IMR-90 (cell line): ENCODE results near the gene GPC6. TPM values are rescaled to one million over a fixed set of nuclear protein-coding genes. Genes with fewer than 3 reads are reported as not detected.

Experiments used
- ATAC-seq: fragments of 200-7000 bp; cut with Tn5 transposase; 2 replicates; pipeline ENCODE4 v1.9.1; 2020; ENCODE audit warnings: low read depth, mild to moderate bottlenecking, moderate library complexity
- BruUV-seq: library from RNA; stranded (reverse); fragments of 400-500 nt; replicated peaks from 2 replicates; lab custom pipeline; 2021; lab: Mats Ljungman, UMichigan
- CTCF ChIA-PET: fragments of 300-600 bp; formaldehyde crosslinking; extraction: SDS; loops from one replicate; lab custom pipeline; 2021; ENCODE audit warnings: antibody characterized with exemption; lab: Yijun Ruan, JAX
- POLR2A ChIA-PET: fragments of 300-600 bp; sonication (Branson Sonifier 250); formaldehyde crosslinking; loops from one replicate; lab custom pipeline; 2022; ENCODE audit warnings: antibody characterized with exemption; ENCODE audit not compliant: unreplicated experiment; lab: Charles Lee
- DNase-seq: peaks from one replicate; pipeline ENCODE4 v3.0.0; 2013
- H2AFZ ChIP-seq: replicated peaks from 2 replicates; pipeline ENCODE3; 2013; ENCODE audit warnings: low read length, mild to moderate bottlenecking; ENCODE audit not compliant: poor library complexity
- H2AK5ac ChIP-seq: 2 replicates; pipeline ENCODE4 v1.6.1; 2013; ENCODE audit warnings: low read depth, low read length, inconsistent platforms
- H2AK9ac ChIP-seq: replicated peaks from 2 replicates; pipeline ENCODE3; 2013; ENCODE audit warnings: mild to moderate bottlenecking, low read depth, low read length, moderate library complexity; ENCODE audit not compliant: poor library complexity
- H2BK120ac ChIP-seq: 2 replicates; pipeline ENCODE4 v1.6.1; 2013; ENCODE audit warnings: low read depth, low read length, inconsistent platforms
- H2BK15ac ChIP-seq: 3 replicates; pipeline ENCODE4 v1.6.1; 2013; ENCODE audit warnings: low read depth, low read length, inconsistent platforms
- H2BK20ac ChIP-seq: 2 replicates; pipeline ENCODE4 v1.6.1; 2013; ENCODE audit warnings: low read depth, mild to moderate bottlenecking, inconsistent platforms, low read length, moderate library complexity
- H2BK5ac ChIP-seq: 2 replicates; pipeline ENCODE4 v1.6.1; 2013; ENCODE audit warnings: mild to moderate bottlenecking, low read depth, low read length, inconsistent platforms; ENCODE audit not compliant: poor library complexity, severe bottlenecking
- H3K14ac ChIP-seq: replicated peaks from 2 replicates; pipeline ENCODE4 v1.6.1; 2013; ENCODE audit warnings: low read depth, low read length, inconsistent platforms
- H3K18ac ChIP-seq: 2 replicates; pipeline ENCODE4 v1.6.1; 2013; ENCODE audit warnings: low read depth, low read length, control low read depth
- H3K23ac ChIP-seq: 2 replicates; pipeline ENCODE4 v1.6.1; 2013; ENCODE audit warnings: low read depth, low read length, inconsistent platforms
- H3K27ac ChIP-seq: 2 replicates; pipeline ENCODE4 v1.5.1; 2013; ENCODE audit warnings: mild to moderate bottlenecking, control low read depth, low read length; ENCODE audit not compliant: insufficient read depth
- H3K27me3 ChIP-seq: 2 replicates; pipeline ENCODE4 v1.6.1; 2013; ENCODE audit warnings: low read length; ENCODE audit not compliant: control insufficient read depth, insufficient read depth
- H3K36me3 ChIP-seq: 2 replicates; pipeline ENCODE4 v1.6.1; 2013; ENCODE audit warnings: low read length, mixed read lengths; ENCODE audit not compliant: control insufficient read depth, insufficient read depth
- H3K4ac ChIP-seq: 2 replicates; pipeline ENCODE4 v1.6.1; 2013; ENCODE audit warnings: low read depth, low read length, inconsistent platforms
- H3K4me1 ChIP-seq: 2 replicates; pipeline ENCODE4 v1.6.1; 2013; ENCODE audit warnings: low read length, mixed read lengths; ENCODE audit not compliant: control insufficient read depth, insufficient read depth
- H3K4me2 ChIP-seq: 2 replicates; pipeline ENCODE4 v1.6.1; 2013; ENCODE audit warnings: low read depth, mild to moderate bottlenecking, control low read depth, low read length, moderate library complexity
- H3K4me3 ChIP-seq: 2 replicates; pipeline ENCODE4 v1.5.1; 2013; ENCODE audit warnings: low read depth, mild to moderate bottlenecking, control low read depth, low read length, moderate library complexity; ENCODE audit not compliant: insufficient read depth
- H3K56ac ChIP-seq: 2 replicates; pipeline ENCODE4 v1.6.1; 2013; ENCODE audit warnings: low read length, inconsistent platforms; ENCODE audit not compliant: insufficient read depth; ENCODE audit errors: extremely low read depth
- H3K79me1 ChIP-seq, 2 experiments: 2 replicates each; pipeline ENCODE4 v1.6.1; 2013; ENCODE audit warnings: low read length in 2 of 2, inconsistent platforms in 1 of 2, low read depth in 1 of 2
- H3K9ac ChIP-seq: 2 replicates; pipeline ENCODE4 v1.6.1; 2013; ENCODE audit warnings: low read depth, low read length, control low read depth
- H3K9me1 ChIP-seq: 2 replicates; pipeline ENCODE4 v1.6.1; 2013; ENCODE audit warnings: low read length, inconsistent platforms; ENCODE audit not compliant: insufficient read depth
- H3K9me3 ChIP-seq: 2 replicates; pipeline ENCODE4 v1.6.1; 2013; ENCODE audit warnings: low read length; ENCODE audit not compliant: control insufficient read depth, insufficient read depth
- H4K20me1 ChIP-seq: 2 replicates; pipeline ENCODE4 v1.6.1; 2013; ENCODE audit warnings: low read length, inconsistent platforms; ENCODE audit not compliant: insufficient read depth
- H4K5ac ChIP-seq: 2 replicates; pipeline ENCODE4 v1.6.1; 2013; ENCODE audit warnings: mild to moderate bottlenecking, low read depth, low read length, control low read depth
- H4K8ac ChIP-seq, 2 experiments: 2 replicates each; pipeline ENCODE4 v1.6.1; 2013; ENCODE audit warnings: low read depth in 2 of 2, low read length in 2 of 2, control low read depth in 1 of 2, inconsistent platforms in 1 of 2
- H4K91ac ChIP-seq: 2 replicates; pipeline ENCODE4 v1.6.1; 2013; ENCODE audit warnings: low read depth, low read length, inconsistent platforms; ENCODE audit not compliant: insufficient read depth
- BHLHE40 ChIP-seq: fragments of 150-350 bp; IDR thresholded peaks from 2 replicates; pipeline ENCODE4 v1.6.1; 2016; ENCODE audit warnings: mild to moderate bottlenecking, low read depth, low read length
- CEBPB ChIP-seq: IDR thresholded peaks from 2 replicates; pipeline ENCODE4 v1.6.1; 2012; ENCODE audit warnings: low read depth, low read length, improper control_type of control experiment
- CHD1 ChIP-seq: IDR thresholded peaks from 2 replicates; pipeline ENCODE4 v1.6.1; 2012; ENCODE audit warnings: low read depth, low read length, improper control_type of control experiment
- CTCF ChIP-seq: conservative IDR thresholded peaks from 2 replicates; pipeline ENCODE4 v1.5.1; 2012; ENCODE audit warnings: mild to moderate bottlenecking, low read depth, low read length, improper control_type of control experiment
- ELK1 ChIP-seq: fragments of 150-350 bp; IDR thresholded peaks from 2 replicates; pipeline ENCODE4 v1.6.1; 2016; ENCODE audit warnings: low read depth, mild to moderate bottlenecking, low read length, moderate library complexity, borderline replicate concordance
- FOS ChIP-seq: fragments of 150-350 bp; IDR thresholded peaks from 2 replicates; pipeline ENCODE4 v1.6.1; 2016; ENCODE audit warnings: low read depth, low read length
- MAFK ChIP-seq: IDR thresholded peaks from 2 replicates; pipeline ENCODE4 v1.6.1; 2012; ENCODE audit warnings: low read depth, low read length, improper control_type of control experiment
- MAZ ChIP-seq: IDR thresholded peaks from 2 replicates; pipeline ENCODE4 v1.6.1; 2012; ENCODE audit warnings: low read depth, mild to moderate bottlenecking, low read length, improper control_type of control experiment, moderate library complexity, borderline replicate concordance
- MXI1 ChIP-seq: IDR thresholded peaks from 2 replicates; pipeline ENCODE4 v1.6.1; 2012; ENCODE audit warnings: low read depth, mild to moderate bottlenecking, low read length, moderate library complexity, borderline replicate concordance
- NFE2L2 ChIP-seq: fragments of 150-350 bp; IDR thresholded peaks from 2 replicates; pipeline ENCODE4 v1.6.1; 2016; ENCODE audit warnings: low read depth, mild to moderate bottlenecking, low read length
- POLR2A ChIP-seq: IDR thresholded peaks from 2 replicates; pipeline ENCODE4 v1.6.1; 2012; ENCODE audit warnings: mild to moderate bottlenecking, low read depth, low read length
- RAD21 ChIP-seq: IDR thresholded peaks from 2 replicates; pipeline ENCODE4 v1.6.1; 2012; ENCODE audit warnings: low read length, improper control_type of control experiment
- RCOR1 ChIP-seq: IDR thresholded peaks from 2 replicates; pipeline ENCODE4 v1.6.1; 2012; ENCODE audit warnings: mild to moderate bottlenecking, low read length, improper control_type of control experiment; ENCODE audit not compliant: insufficient replicate concordance
- RFX5 ChIP-seq: IDR thresholded peaks from 2 replicates; pipeline ENCODE4 v1.8.0; 2012; ENCODE audit warnings: low read depth, mild to moderate bottlenecking, low read length, moderate library complexity
- SMC3 ChIP-seq: fragments of 150-350 bp; IDR thresholded peaks from 2 replicates; pipeline ENCODE4 v1.6.1; 2016; ENCODE audit warnings: low read depth, mild to moderate bottlenecking, antibody characterized with exemption, low read length, moderate library complexity
- dilution Hi-C: fragments of 300-500 bp; cut with HindIII; formaldehyde crosslinking; loops from one replicate; pipeline ENCODE4 v1.14.3; 2018; ENCODE audit warnings: low sequenced_read_pairs; ENCODE audit not compliant: unreplicated experiment
- in situ Hi-C: fragments of 300-500 bp; cut with MboI; formaldehyde crosslinking; loops from 3 replicates; pipeline ENCODE4 v1.14.3; 2019; ENCODE audit warnings: low sequenced_read_pairs, inconsistent platforms, mixed read lengths
- intact Hi-C: fragments of 100-400 bp; cut with micrococcal nuclease; formaldehyde crosslinking; loops from 2 replicates; pipeline ENCODE4 v1.10.0; 2022
- polyA plus RNA-seq, 3 experiments: library from polyadenylated mRNA; depleted of rRNA; stranded (reverse); fragments of >200 nt; gene quantifications; 2 replicates each; pipeline ENCODE4 v1.2.3, GENCODE V29; 2012; ENCODE audit warnings: low replicate concordance in 1 of 3
- total RNA-seq: library from RNA; depleted of rRNA; stranded (reverse); fragments of >200 nt; gene quantifications from 2 replicates; pipeline ENCODE4 v1.2.3, GENCODE V29; 2012

Gene GPC6
- total and polyA plus RNA-seq, 2 of the 4 experiments (the other 2 are of a cell fraction) = 14.9 to 39.4 TPM

- Histone ChIP-seq H2AFZ (no peak overlapping the region), H4K20me1 (no peaks in the 10 kb centered on the region), H3K36me3 (no peaks in the 10 kb centered on the region), H3K4me2 (no peak overlapping the region), H2BK20ac (no peak overlapping the region), H2AK9ac (no peak overlapping the region), H2BK5ac (no peak overlapping the region), H3K4ac (no peak overlapping the region), H4K5ac (no peak overlapping the region), H2BK120ac (no peak overlapping the region), H2BK15ac (no peak overlapping the region), H3K9me1 (no peaks in the 10 kb centered on the region), H3K79me1 (no peaks in the 10 kb centered on the region), H3K56ac (no peak overlapping the region), H3K27ac (no peak overlapping the region), H3K4me1 (no peaks in the 10 kb centered on the region; the same call in 1 of the 2 replicates), H3K23ac (no peak overlapping the region), H3K9ac (no peak overlapping the region), H4K91ac (no peak overlapping the region), H3K14ac (no peak overlapping the region), H3K4me3 (no peak overlapping the region), H4K8ac (no peak overlapping the region), H3K9me3 (no peaks in the 10 kb centered on the region), H3K27me3 (no peaks in the 10 kb centered on the region), H2AK5ac (no peak overlapping the region), H3K18ac (no peak overlapping the region)
- intact Hi-C loops (loop anchor here (10.0 kb wide), 1 partner anchor 115 kb away; no protein-coding TSS in a partner anchor), in situ Hi-C loops (no loop called here), dilution Hi-C loops (no loop called here)
- no peak for ATAC-seq
- TF ChIP-seq MAFK (no peak), ELK1 (no peak), RFX5 (no peak), NFE2L2 (no peak), MAZ (no peak), MXI1 (no peak), FOS (no peak), POLR2A (no peak), SMC3 (no peak), CHD1 (no peak), RCOR1 (no peak), RAD21 (no peak), BHLHE40 (no peak), CTCF (no peak), CEBPB (no peak)
- ChIA-PET CTCF (no interaction called here), POLR2A (interaction anchor here (0.5 kb wide), 1 partner anchor 19 kb away, joined by 4 read pairs; no protein-coding TSS in a partner anchor)
- BruUV-seq = no TSS peak
- no peak for DNase-seq
Measured at GRCh38 chr13:93409816-93410215, 183.2 kb downstream of the GPC6 start.
